ENCODE data around the gene CHRM2.
"Not testable (repeated sequence)": the region's sequence is repeated elsewhere in the genome, so short reads cannot be mapped to it uniquely, and the experiment has no call there.

The CHRM2 gene
- long read RNA-seq, result 0 reads

DNA sequence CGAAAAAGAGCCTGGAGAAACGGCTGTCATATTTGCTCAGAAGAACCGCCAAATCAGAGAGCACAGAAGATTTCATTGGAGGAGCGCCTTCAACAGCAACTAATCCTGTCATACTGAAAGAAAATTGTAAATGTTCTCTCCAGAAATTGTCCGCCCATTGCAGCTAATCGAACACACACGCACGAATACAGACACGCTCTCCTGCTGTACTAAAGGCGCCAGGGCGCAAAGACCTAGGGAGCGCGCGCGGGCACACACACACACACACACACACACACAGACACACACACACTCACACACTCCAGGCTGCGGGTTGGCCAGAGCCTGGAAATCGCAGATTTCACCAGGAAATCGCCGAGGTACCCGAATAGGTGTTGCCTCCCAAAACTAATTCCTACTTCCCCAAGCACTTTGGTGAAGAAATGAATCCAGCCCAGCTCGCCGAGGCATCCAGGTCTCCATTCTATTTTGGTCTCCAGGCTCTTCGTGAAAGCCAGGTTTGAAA, at the start of gene CHRM2:
Gene CHRM2, plus strand, starts transcription at position 157 of the 505 bp plus-strand sequence. CDS start 146,214 bp downstream, outside the sequence.
- DNase-seq (ENCODE audit: low read depth in 1 of 2, low spot score in 1 of 2), result no peak
- TF ChIP-seq, protein P1, sequence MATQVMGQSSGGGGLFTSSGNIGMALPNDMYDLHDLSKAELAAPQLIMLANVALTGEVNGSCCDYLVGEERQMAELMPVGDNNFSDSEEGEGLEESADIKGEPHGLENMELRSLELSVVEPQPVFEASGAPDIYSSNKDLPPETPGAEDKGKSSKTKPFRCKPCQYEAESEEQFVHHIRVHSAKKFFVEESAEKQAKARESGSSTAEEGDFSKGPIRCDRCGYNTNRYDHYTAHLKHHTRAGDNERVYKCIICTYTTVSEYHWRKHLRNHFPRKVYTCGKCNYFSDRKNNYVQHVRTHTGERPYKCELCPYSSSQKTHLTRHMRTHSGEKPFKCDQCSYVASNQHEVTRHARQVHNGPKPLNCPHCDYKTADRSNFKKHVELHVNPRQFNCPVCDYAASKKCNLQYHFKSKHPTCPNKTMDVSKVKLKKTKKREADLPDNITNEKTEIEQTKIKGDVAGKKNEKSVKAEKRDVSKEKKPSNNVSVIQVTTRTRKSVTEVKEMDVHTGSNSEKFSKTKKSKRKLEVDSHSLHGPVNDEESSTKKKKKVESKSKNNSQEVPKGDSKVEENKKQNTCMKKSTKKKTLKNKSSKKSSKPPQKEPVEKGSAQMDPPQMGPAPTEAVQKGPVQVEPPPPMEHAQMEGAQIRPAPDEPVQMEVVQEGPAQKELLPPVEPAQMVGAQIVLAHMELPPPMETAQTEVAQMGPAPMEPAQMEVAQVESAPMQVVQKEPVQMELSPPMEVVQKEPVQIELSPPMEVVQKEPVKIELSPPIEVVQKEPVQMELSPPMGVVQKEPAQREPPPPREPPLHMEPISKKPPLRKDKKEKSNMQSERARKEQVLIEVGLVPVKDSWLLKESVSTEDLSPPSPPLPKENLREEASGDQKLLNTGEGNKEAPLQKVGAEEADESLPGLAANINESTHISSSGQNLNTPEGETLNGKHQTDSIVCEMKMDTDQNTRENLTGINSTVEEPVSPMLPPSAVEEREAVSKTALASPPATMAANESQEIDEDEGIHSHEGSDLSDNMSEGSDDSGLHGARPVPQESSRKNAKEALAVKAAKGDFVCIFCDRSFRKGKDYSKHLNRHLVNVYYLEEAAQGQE (IDR thresholded peaks at IDR 0.05; ENCODE audit: insufficient replicate concordance, low read depth), result no peak
- TF ChIP-seq CTCF (IDR thresholded peaks at IDR 0.05; ENCODE audit: insufficient read depth, low read length) (no peak), SPI1 (IDR thresholded peaks at IDR 0.05; ENCODE audit: borderline replicate concordance, low read depth) (no peak), POLR2AphosphoS5 (IDR thresholded peaks at IDR 0.05; ENCODE audit: low read depth) (no peak), GABPA (IDR thresholded peaks at IDR 0.05; ENCODE audit: low read depth) (no peak)
- H3K27me3 ChIP-seq (ENCODE audit: insufficient read depth, poor library complexity, severe bottlenecking), result peaks cover 20% of the 10 kb centered on the region
- no peak within 1 kb of the TSS for H3K27ac ChIP-seq (replicated peaks)
- no peak within 1 kb of the TSS for H3K4me3 ChIP-seq (replicated peaks; ENCODE audit: insufficient read depth, low read length)

GRCh38 chr7:136831398-136831797, 37.1 kb upstream of the CHRM2 start:
- not testable (repeated sequence) for DNase-seq (ENCODE audit: low read depth in 1 of 2, low spot score in 1 of 2); H3K27me3 ChIP-seq (ENCODE audit: insufficient read depth, poor library complexity, severe bottlenecking); H3K4me3 ChIP-seq (replicated peaks; ENCODE audit: insufficient read depth, low read length); H3K27ac ChIP-seq (replicated peaks)

DNA sequence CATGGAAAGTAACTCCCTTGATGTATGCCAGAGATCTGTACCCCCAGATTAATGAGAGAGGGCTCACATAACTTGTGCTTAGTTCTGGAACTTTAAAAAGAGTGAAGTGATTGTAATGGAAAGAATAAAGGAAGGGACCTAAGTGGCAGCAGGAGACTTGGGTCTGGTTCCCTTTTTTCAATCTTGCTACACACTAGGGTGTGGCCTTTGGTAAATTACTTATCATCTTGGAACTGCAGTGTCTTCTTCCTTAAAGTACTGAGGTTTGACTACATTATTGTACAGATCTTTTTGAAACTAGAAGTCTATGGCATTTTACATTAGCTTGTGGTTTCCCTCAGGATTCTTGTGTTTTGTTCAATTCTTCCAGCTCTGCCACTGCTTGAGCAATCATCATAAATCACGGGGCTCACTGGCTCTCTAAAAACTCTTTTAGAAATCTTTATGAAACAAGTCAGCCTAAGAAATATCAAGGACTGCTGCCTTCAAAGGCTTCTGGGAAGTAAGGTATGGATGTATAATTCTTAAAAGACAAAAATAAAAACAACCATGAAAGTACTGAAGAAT, 22.5 kb upstream of the CHRM2 start:
- DNase-seq (ENCODE audit: low read depth in 1 of 2, low spot score in 1 of 2), result peak in 1 of 2 experiments; percentile 12
- Histone ChIP-seq H3K27me3 (ENCODE audit: insufficient read depth, poor library complexity, severe bottlenecking) (no peaks in the 10 kb centered on the region), H3K4me3 (replicated peaks; ENCODE audit: insufficient read depth, low read length) (no peak overlapping the region), H3K27ac (replicated peaks) (no peak overlapping the region)
- 0 out of 2 replicates have a peak, but pooled peaks have one; percentile 24 for TF ChIP-seq SPI1 (IDR thresholded peaks at IDR 0.05; ENCODE audit: borderline replicate concordance, low read depth)
- TF ChIP-seq, protein P1 (IDR thresholded peaks at IDR 0.05; ENCODE audit: insufficient replicate concordance, low read depth), result no peak

GRCh38 chr7:136847858-136848257, 20.6 kb upstream of the CHRM2 start:
- Histone ChIP-seq H3K27me3 (ENCODE audit: insufficient read depth, poor library complexity, severe bottlenecking) (no peaks in the 10 kb centered on the region), H3K27ac (replicated peaks) (no peak overlapping the region), H3K4me3 (replicated peaks; ENCODE audit: insufficient read depth, low read length) (no peak overlapping the region)
- TF ChIP-seq CTCF (IDR thresholded peaks at IDR 0.05; ENCODE audit: insufficient read depth, low read length) (no peak), POLR2AphosphoS5 (IDR thresholded peaks at IDR 0.05; ENCODE audit: low read depth) (no peak), GABPA (IDR thresholded peaks at IDR 0.05; ENCODE audit: low read depth) (no peak), SPI1 (IDR thresholded peaks at IDR 0.05; ENCODE audit: borderline replicate concordance, low read depth) (no peak)
- TF ChIP-seq, protein P1 (IDR thresholded peaks at IDR 0.05; ENCODE audit: insufficient replicate concordance, low read depth), result no peak
- DNase-seq (ENCODE audit: low read depth in 1 of 2, low spot score in 1 of 2), result no peak

Measured in HL-60 (cell line).